Epithelial cell of esophagus (primary cell): ENCODE measurements around the gene RRM2.
"Not testable (repeated sequence)": the region's sequence is repeated elsewhere in the genome, so short reads cannot be mapped to it uniquely, and the experiment has no call there.

Source experiments
- DNase-seq: peaks from one replicate; pipeline ENCODE4 v3.0.0; 2010; ENCODE audit warnings: low read depth
- H3K4me3 ChIP-seq: 2 replicates; pipeline ENCODE4 v1.5.1; 2011; ENCODE audit warnings: mild to moderate bottlenecking, low read length, control low read depth
- CTCF ChIP-seq: IDR thresholded peaks from 2 replicates; pipeline ENCODE4 v1.5.1; 2011; ENCODE audit warnings: low read depth, mild to moderate bottlenecking, low read length, control low read depth, inconsistent platforms; ENCODE audit not compliant: insufficient read depth; ENCODE audit errors: missing control alignments

RRM2 gene

GRCh38 chr2:10146366-10147005, 23.9 kb downstream of the RRM2 start:
- no peak for DNase-seq
- no peak for TF ChIP-seq CTCF
- no peak overlapping the region for H3K4me3 ChIP-seq

GRCh38 chr2:10147050-10147660, 24.6 kb downstream of the RRM2 start:
- not testable (repeated sequence) for DNase-seq, H3K4me3 ChIP-seq

GRCh38 chr2:10148268-10148667, 25.7 kb downstream of the RRM2 start:
- TF ChIP-seq CTCF = no peak
- H3K4me3 ChIP-seq = no peak overlapping the region
- DNase-seq = no peak

GRCh38 chr2:10149635-10150034, 27.1 kb downstream of the RRM2 start:
- no peak for TF ChIP-seq CTCF
- no peak overlapping the region for H3K4me3 ChIP-seq
- no peak for DNase-seq

- no peak for DNase-seq
- no peak for TF ChIP-seq CTCF
- H3K4me3 ChIP-seq = no peak overlapping the region
Measured at GRCh38 chr2:10150436-10150835, 27.9 kb downstream of the RRM2 start.

GRCh38 chr2:10151462-10151861, 28.9 kb downstream of the RRM2 start:
- no peak for TF ChIP-seq CTCF
- H3K4me3 ChIP-seq = no peak overlapping the region

GRCh38 chr2:10157293-10157692, 34.8 kb downstream of the RRM2 start:
- DNase-seq = no peak
- no peak for TF ChIP-seq CTCF
- no peak overlapping the region for H3K4me3 ChIP-seq

More at GRCh38 chr2:10151462-10151861, 28.9 kb downstream of the RRM2 start:
- no peak for DNase-seq

GRCh38 chr2:10158681-10159080, 36.1 kb downstream of the RRM2 start:
- DNase-seq = no peak
- no peak for TF ChIP-seq CTCF
- H3K4me3 ChIP-seq = no peak overlapping the region
